KMS-11 (cell line): ENCODE data around the gene FES.

ENCODE experiments used
- H2AFZ ChIP-seq: fragments of 200-600 bp; sonication (generic); 2 replicates; pipeline ENCODE4 v1.6.1; 2016; ENCODE audit warnings: antibody characterized with exemption, mixed run types, low read depth
- H3K27ac ChIP-seq: fragments of 200-600 bp; sonication (generic); 2 replicates; pipeline ENCODE4 v1.6.1; 2016; ENCODE audit warnings: mild to moderate bottlenecking, mixed run types
- H3K27me3 ChIP-seq: fragments of 200-600 bp; sonication (generic); 2 replicates; pipeline ENCODE4 v1.6.1; 2017; ENCODE audit warnings: mild to moderate bottlenecking, low read depth, mixed run types, moderate library complexity; ENCODE audit not compliant: insufficient read depth
- H3K36me3 ChIP-seq: fragments of 200-600 bp; sonication (generic); 2 replicates; pipeline ENCODE4 v1.6.1; 2017; ENCODE audit warnings: mild to moderate bottlenecking, mixed run types; ENCODE audit not compliant: insufficient read depth
- H3K4me1 ChIP-seq: fragments of 200-600 bp; sonication (generic); 2 replicates; pipeline ENCODE4 v1.6.1; 2016; ENCODE audit warnings: mild to moderate bottlenecking, low read depth, mixed run types; ENCODE audit not compliant: poor library complexity, severe bottlenecking
- H3K4me2 ChIP-seq: fragments of 200-600 bp; sonication (generic); 2 replicates; pipeline ENCODE4 v1.7.0; 2016; ENCODE audit warnings: mild to moderate bottlenecking, mixed run types
- H3K4me3 ChIP-seq: fragments of 200-600 bp; sonication (generic); IDR thresholded peaks from 2 replicates; pipeline ENCODE4 v1.6.1; 2017; ENCODE audit warnings: low read depth, low read length, mixed read lengths; ENCODE audit not compliant: insufficient read depth
- H3K79me2 ChIP-seq: fragments of 200-600 bp; sonication (generic); 2 replicates; pipeline ENCODE4 v1.6.1; 2016; ENCODE audit warnings: low read depth, mixed run types; ENCODE audit not compliant: insufficient read depth
- H3K9ac ChIP-seq: fragments of 200-600 bp; sonication (generic); 2 replicates; pipeline ENCODE4 v1.6.1; 2016; ENCODE audit warnings: mild to moderate bottlenecking, mixed run types
- H4K20me1 ChIP-seq: fragments of 200-600 bp; sonication (generic); 2 replicates; pipeline ENCODE4 v1.6.1; 2016; ENCODE audit warnings: mild to moderate bottlenecking, mixed run types; ENCODE audit not compliant: insufficient read depth
- TF ChIP-seq, protein P1 (sequence below): fragments of 200-600 bp; sonication (generic); conservative IDR thresholded peaks from 2 replicates; pipeline ENCODE4 v1.6.1; 2017; ENCODE audit warnings: low read depth, mild to moderate bottlenecking, antibody characterized with exemption, low read length, moderate library complexity, mixed read lengths

The FES gene

DNA sequence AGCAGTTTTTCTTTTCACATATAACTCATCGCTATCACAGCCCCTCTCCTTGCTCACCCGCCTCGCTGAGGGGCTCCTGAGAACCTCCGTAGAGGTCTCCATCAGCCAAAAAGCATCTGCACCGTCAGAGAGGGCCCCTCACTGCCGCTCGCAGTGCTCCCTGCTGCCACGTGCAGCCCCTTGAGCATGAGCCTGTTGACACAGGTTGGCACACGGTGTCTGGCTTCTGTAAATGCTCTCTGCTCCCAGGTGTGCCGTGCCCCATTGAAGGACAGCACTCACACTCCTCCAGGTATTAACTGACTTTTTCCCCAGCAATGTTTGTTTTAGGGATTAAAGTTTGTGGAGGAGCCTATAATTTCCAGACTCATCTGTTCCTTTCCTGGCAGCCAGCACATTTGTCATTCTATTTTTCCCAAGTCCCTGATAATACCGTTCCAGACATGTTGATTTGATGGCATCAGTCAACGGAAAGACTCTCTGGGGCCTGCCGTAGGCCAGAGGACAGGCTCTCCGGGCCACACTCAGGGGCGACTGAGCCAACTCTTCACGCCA lies 18.1 kb upstream of the FES start:
- H3K4me2 ChIP-seq: no peak overlapping the region
- H3K4me1 ChIP-seq: peaks cover 24% of the 10 kb centered on the region
- H4K20me1 ChIP-seq: no peaks in the 10 kb centered on the region
- no peaks in the 10 kb centered on the region for H3K27me3 ChIP-seq
- no peak overlapping the region for H3K27ac ChIP-seq
- H3K4me3 ChIP-seq: no peak overlapping the region
- no peaks in the 10 kb centered on the region for H3K36me3 ChIP-seq
- TF ChIP-seq, protein P1, sequence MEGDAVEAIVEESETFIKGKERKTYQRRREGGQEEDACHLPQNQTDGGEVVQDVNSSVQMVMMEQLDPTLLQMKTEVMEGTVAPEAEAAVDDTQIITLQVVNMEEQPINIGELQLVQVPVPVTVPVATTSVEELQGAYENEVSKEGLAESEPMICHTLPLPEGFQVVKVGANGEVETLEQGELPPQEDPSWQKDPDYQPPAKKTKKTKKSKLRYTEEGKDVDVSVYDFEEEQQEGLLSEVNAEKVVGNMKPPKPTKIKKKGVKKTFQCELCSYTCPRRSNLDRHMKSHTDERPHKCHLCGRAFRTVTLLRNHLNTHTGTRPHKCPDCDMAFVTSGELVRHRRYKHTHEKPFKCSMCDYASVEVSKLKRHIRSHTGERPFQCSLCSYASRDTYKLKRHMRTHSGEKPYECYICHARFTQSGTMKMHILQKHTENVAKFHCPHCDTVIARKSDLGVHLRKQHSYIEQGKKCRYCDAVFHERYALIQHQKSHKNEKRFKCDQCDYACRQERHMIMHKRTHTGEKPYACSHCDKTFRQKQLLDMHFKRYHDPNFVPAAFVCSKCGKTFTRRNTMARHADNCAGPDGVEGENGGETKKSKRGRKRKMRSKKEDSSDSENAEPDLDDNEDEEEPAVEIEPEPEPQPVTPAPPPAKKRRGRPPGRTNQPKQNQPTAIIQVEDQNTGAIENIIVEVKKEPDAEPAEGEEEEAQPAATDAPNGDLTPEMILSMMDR: no peak
- no peaks in the 10 kb centered on the region for H3K79me2 ChIP-seq
- no peak overlapping the region for H3K9ac ChIP-seq
- H2AFZ ChIP-seq: no peak overlapping the region

DNA sequence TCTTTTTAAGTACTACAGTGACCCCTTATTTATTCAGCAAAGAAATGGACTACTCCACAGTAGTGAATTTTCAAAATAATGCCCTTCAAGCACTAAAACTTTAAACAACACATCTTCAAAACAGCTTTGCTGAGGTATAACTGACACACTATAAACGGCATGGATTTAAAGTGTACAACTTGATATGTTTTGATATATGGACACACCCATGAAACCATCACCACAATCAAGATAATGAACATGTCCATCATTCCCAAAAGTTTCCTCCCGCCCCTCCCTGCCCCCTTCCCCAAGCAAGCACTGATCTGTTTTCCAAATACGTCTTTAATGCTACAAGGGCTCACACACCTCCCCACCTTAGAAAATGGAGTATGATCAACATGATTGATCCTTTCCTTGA lies 17.5 kb upstream of the FES start:
- no peaks in the 10 kb centered on the region for H4K20me1 ChIP-seq
- TF ChIP-seq, protein P1: no peak
- H3K4me3 ChIP-seq: no peak overlapping the region
- H3K36me3 ChIP-seq: no peaks in the 10 kb centered on the region
- no peaks in the 10 kb centered on the region for H3K79me2 ChIP-seq
- no peak overlapping the region for H3K4me2 ChIP-seq
- no peak overlapping the region for H3K27ac ChIP-seq
- H2AFZ ChIP-seq: no peak overlapping the region
- no peak overlapping the region for H3K9ac ChIP-seq
- no peaks in the 10 kb centered on the region for H3K27me3 ChIP-seq
- peaks cover 24% of the 10 kb centered on the region for H3K4me1 ChIP-seq

DNA sequence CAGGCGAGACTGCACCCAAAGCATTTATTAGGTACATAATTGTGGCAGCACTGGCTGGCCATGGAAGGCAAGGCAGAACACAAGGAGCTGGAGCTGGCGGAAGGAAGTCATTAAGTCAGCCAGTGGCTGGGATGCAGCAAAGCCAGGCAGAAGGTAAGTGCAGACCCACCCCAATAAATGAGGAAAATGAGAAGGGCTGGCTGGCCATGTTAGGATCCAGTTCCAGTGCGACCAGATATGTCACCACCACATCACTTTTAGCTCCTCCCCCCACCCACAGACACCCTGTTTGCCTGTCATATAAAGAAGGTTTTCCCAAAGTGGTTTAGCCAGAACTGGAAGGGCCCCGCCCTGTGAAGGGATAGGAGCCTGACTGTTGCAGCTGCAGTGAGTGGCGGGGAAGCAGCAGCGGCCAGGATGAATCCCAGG lies 16.0 kb upstream of the FES start, which contains the start of gene FURIN:
Gene FURIN, plus strand, starts transcription at position 328 of the 429 bp plus-strand sequence. CDS start 7,153 bp downstream, outside the sequence.
- H3K27me3 ChIP-seq: no peaks in the 10 kb centered on the region
- H3K4me3 ChIP-seq: no peak within 1 kb of the TSS
- H3K27ac ChIP-seq: no peak within 1 kb of the TSS
- H3K79me2 ChIP-seq: peaks cover 12% of the 10 kb centered on the region
- H2AFZ ChIP-seq: no peak within 1 kb of the TSS
- no peaks in the 10 kb centered on the region for H4K20me1 ChIP-seq
- TF ChIP-seq, protein P1: no peak
- H3K9ac ChIP-seq: no peak within 1 kb of the TSS
- peak within 1 kb of the TSS; percentile 6; the same call in 1 of the 2 replicates for H3K4me2 ChIP-seq
- H3K4me1 ChIP-seq: peaks cover 35% of the 10 kb centered on the region
- H3K36me3 ChIP-seq: no peaks in the 10 kb centered on the region

DNA sequence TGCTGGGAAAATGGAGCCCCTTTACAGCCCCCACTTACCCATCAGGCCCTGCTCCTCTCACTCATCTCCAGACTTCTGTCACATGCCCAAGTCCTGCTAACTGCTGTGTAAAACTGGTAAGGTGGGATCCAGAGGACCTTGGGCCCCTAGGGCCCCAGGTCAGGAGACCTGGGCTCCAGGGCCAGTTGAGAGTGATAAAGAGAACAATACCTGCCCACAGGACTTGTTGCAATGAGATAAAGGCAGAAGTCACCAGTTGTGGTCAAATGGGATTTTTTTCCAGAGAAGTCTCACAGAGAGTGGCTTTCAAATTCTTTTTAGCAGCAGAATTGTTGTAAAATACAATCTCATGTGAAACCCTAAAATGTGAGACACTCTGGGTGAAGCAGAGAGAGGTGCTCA lies 15.2 kb upstream of the FES start:
- Histone ChIP-seq H2AFZ (no peak overlapping the region), H3K27ac (no peak overlapping the region), H3K4me1 (peaks cover 43% of the 10 kb centered on the region), H3K4me3 (no peak overlapping the region), H3K9ac (no peak overlapping the region), H4K20me1 (no peaks in the 10 kb centered on the region), H3K27me3 (no peaks in the 10 kb centered on the region), H3K79me2 (peaks cover 20% of the 10 kb centered on the region), H3K36me3 (no peaks in the 10 kb centered on the region), H3K4me2 (peak overlapping the region; percentile 6; the same call in 1 of the 2 replicates)
- TF ChIP-seq, protein P1: no peak
